GM12891 (cell line): ENCODE measurements around the gene C19orf33.

Experiments used
- POLR2A ChIP-seq: IDR thresholded peaks from 2 replicates; pipeline ENCODE4 v1.6.1; 2011; ENCODE audit warnings: low read depth, low read length, control low read depth
- SPI1 ChIP-seq: IDR thresholded peaks from 2 replicates; pipeline ENCODE4 v1.6.1; 2011; ENCODE audit warnings: low read depth, low read length, control low read depth

- TF ChIP-seq POLR2A (no peak), SPI1 (no peak)
These were observed 5.0 kb upstream of the C19orf33 start for GRCh38 chr19:38298821-38299680.
